A673 (cell line): ENCODE measurements around the gene PDPN. TPM values are rescaled to one million over a fixed set of nuclear protein-coding genes. Genes with fewer than 3 reads are reported as not detected.

Experiments
- BruUV-seq: library from RNA; stranded (reverse); fragments of 400-500 nt; replicated peaks from 2 replicates; lab custom pipeline; 2021; lab: Mats Ljungman, UMichigan
- CTCF ChIA-PET: fragments of 300-600 bp; sonication (Branson Sonifier 250); formaldehyde crosslinking; loops from one replicate; lab custom pipeline; 2022; ENCODE audit warnings: antibody characterized with exemption; lab: Charles Lee
- POLR2A ChIA-PET: fragments of 300-600 bp; sonication (Branson Sonifier 250); formaldehyde crosslinking; loops from one replicate; lab custom pipeline; 2022; ENCODE audit warnings: antibody characterized with exemption; ENCODE audit not compliant: low non-redundant PET; lab: Charles Lee
- DNase-seq: peaks from one replicate; pipeline ENCODE4 v3.0.0-alpha.2; 2015; ENCODE audit warnings: low spot score
- H3K27ac ChIP-seq: fragments of 200-600 bp; sonication (generic); 2 replicates; pipeline ENCODE4 v1.5.1; 2016; ENCODE audit warnings: mixed run types, low read depth, mild to moderate bottlenecking, mixed read lengths, antibody characterized with exemption, low read length; ENCODE audit not compliant: poor library complexity, severe bottlenecking
- H3K27me3 ChIP-seq: fragments of 200-600 bp; sonication (generic); replicated peaks from 2 replicates; pipeline ENCODE4 v1.6.1; 2017; ENCODE audit warnings: mixed run types, low read depth, mild to moderate bottlenecking, mixed read lengths, antibody characterized with exemption, low read length; ENCODE audit not compliant: insufficient read depth, poor library complexity
- H3K36me3 ChIP-seq: fragments of 200-600 bp; sonication (generic); 2 replicates; pipeline ENCODE4 v1.6.1; 2016; ENCODE audit warnings: mixed run types, mild to moderate bottlenecking, mixed read lengths, antibody characterized with exemption, low read length; ENCODE audit not compliant: insufficient read depth, poor library complexity, severe bottlenecking
- H3K4me1 ChIP-seq: fragments of 200-600 bp; sonication (generic); 2 replicates; pipeline ENCODE4 v1.6.1; 2017; ENCODE audit warnings: mixed run types, mild to moderate bottlenecking, mixed read lengths, antibody characterized with exemption, low read length; ENCODE audit not compliant: insufficient read depth, poor library complexity, severe bottlenecking
- H3K4me3 ChIP-seq: fragments of 200-600 bp; sonication (generic); 2 replicates; pipeline ENCODE4 v1.5.1; 2016; ENCODE audit warnings: low read depth, mixed run types, mild to moderate bottlenecking, mixed read lengths, low read length; ENCODE audit not compliant: poor library complexity, severe bottlenecking
- H3K9me3 ChIP-seq: fragments of 200-600 bp; sonication (generic); 2 replicates; pipeline ENCODE4 v1.6.1; 2016; ENCODE audit warnings: mixed run types, low read depth, mild to moderate bottlenecking, mixed read lengths, antibody characterized with exemption, low read length; ENCODE audit not compliant: poor library complexity, severe bottlenecking
- EZH2 ChIP-seq: fragments of 200-600 bp; sonication (generic); IDR thresholded peaks from 2 replicates; pipeline ENCODE4 v1.6.1; 2017; ENCODE audit warnings: borderline replicate concordance, low read depth, mild to moderate bottlenecking, mixed read lengths, antibody characterized with exemption, low read length; ENCODE audit not compliant: poor library complexity, severe bottlenecking
- intact Hi-C: fragments of 100-400 bp; cut with micrococcal nuclease; formaldehyde crosslinking; loops from one replicate; pipeline ENCODE4 v1.10.0; 2022; ENCODE audit not compliant: unreplicated experiment
- total RNA-seq: library from RNA; stranded (reverse); gene quantifications from 2 replicates; pipeline ENCODE4 v1.2.3, GENCODE V29; 2021
- TF ChIP-seq, protein P1 (sequence below): fragments of 300-800, 200-600 bp; sonication (generic); conservative IDR thresholded peaks from 2 replicates; pipeline ENCODE4 v1.5.1; 2017; ENCODE audit warnings: low read depth, mild to moderate bottlenecking, antibody characterized with exemption, low read length, moderate library complexity, mixed read lengths

PDPN gene
- total RNA-seq, 1 experiment from 2014 or later, result 30.2 TPM

DNA sequence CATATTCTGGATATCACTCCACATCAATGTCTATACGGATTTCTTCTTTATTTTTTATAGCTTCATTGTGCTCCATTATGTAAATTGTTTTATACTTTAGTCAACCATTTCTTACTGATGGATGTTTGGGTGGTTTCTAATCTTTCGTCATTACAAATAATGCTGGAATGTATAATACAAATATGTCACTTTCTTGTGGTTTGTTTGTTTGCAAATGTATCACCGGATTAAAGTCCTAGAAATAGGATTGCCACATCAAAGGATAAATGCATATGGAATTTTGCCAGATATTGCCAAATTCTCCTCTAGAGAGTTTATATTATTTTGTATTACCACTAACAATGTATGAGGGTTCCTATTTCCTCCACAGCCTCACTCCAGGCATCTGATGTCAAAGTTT lies 67.6 kb downstream of the PDPN start:
- H3K27ac ChIP-seq, result no peak overlapping the region
- H3K4me1 ChIP-seq, result no peaks in the 10 kb centered on the region
- no peaks in the 10 kb centered on the region for H3K27me3 ChIP-seq
- H3K4me3 ChIP-seq, result no peak overlapping the region
- no peaks in the 10 kb centered on the region for H3K9me3 ChIP-seq
- TF ChIP-seq, protein P1, sequence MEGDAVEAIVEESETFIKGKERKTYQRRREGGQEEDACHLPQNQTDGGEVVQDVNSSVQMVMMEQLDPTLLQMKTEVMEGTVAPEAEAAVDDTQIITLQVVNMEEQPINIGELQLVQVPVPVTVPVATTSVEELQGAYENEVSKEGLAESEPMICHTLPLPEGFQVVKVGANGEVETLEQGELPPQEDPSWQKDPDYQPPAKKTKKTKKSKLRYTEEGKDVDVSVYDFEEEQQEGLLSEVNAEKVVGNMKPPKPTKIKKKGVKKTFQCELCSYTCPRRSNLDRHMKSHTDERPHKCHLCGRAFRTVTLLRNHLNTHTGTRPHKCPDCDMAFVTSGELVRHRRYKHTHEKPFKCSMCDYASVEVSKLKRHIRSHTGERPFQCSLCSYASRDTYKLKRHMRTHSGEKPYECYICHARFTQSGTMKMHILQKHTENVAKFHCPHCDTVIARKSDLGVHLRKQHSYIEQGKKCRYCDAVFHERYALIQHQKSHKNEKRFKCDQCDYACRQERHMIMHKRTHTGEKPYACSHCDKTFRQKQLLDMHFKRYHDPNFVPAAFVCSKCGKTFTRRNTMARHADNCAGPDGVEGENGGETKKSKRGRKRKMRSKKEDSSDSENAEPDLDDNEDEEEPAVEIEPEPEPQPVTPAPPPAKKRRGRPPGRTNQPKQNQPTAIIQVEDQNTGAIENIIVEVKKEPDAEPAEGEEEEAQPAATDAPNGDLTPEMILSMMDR, result no peak
- TF ChIP-seq EZH2, result no peak
- no TSS peak for BruUV-seq
- no peaks in the 10 kb centered on the region for H3K36me3 ChIP-seq
- intact Hi-C loops, result no loop called here
- POLR2A ChIA-PET, result no interaction called here
- DNase-seq, result no peak
- CTCF ChIA-PET, result no interaction called here

DNA sequence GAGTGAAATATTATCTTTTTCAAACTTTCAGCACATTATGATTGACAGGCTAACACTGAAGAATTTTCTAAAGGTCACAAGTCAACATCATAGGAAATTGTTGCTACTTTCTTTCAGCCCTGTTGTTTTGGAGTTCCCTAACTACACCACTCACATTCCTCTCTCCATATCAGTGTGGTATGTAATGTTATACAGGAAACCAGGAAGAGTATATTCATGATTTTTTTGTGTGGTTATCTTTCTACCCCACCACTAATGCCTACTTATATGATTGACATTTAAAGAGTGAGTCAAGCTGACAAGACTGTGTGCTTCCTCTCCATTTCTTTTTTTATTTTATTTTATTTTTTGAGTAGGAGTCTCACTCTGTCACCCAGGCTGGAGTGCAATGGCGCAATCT lies 68.6 kb downstream of the PDPN start:
- Histone ChIP-seq H3K4me1 (no peaks in the 10 kb centered on the region), H3K4me3 (no peak overlapping the region), H3K9me3 (no peaks in the 10 kb centered on the region), H3K27ac (no peak overlapping the region), H3K36me3 (no peaks in the 10 kb centered on the region), H3K27me3 (no peaks in the 10 kb centered on the region)
- intact Hi-C loops, result no loop called here
- POLR2A ChIA-PET, result no interaction called here
- CTCF ChIA-PET, result no interaction called here
- no peak for DNase-seq
- no peak for TF ChIP-seq EZH2
- TF ChIP-seq, protein P1, result no peak
- BruUV-seq, result no TSS peak

DNA sequence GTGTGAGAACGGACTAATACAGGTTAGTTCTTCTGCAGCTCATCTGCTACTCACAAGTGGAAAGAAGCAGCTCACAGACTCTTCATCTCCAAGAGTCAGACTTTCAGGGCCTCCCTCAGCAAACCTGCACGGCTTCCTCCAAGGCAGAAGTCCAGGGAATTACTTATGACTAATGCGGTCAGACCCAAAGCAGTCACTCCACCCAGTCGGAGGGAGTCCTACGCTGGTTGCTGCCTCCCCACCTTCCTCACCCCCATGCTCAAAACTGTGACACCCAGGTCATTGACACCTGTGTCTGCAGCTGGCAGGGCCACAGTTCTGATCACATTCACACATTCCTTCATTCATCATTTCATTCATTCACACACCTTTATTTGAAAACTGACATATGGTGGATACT lies 77.9 kb downstream of the PDPN start:
- Histone ChIP-seq H3K4me3 (no peak overlapping the region), H3K9me3 (peaks cover 8% of the 10 kb centered on the region), H3K36me3 (no peaks in the 10 kb centered on the region), H3K27me3 (no peaks in the 10 kb centered on the region), H3K27ac (peak overlapping the region; percentile 73), H3K4me1 (peaks cover 34% of the 10 kb centered on the region)
- CTCF ChIA-PET, result no interaction called here
- intact Hi-C loops, result loop anchor here (10.0 kb wide), 1 partner anchor 453 kb away; no protein-coding TSS in a partner anchor
- TF ChIP-seq, protein P1, result no peak
- no peak for TF ChIP-seq EZH2
- POLR2A ChIA-PET, result no interaction called here
- no peak for DNase-seq
- BruUV-seq, result no TSS peak
